GM12892 (cell line): ENCODE measurements around the gene OR8G1. TPM values are rescaled to one million over a fixed set of nuclear protein-coding genes. Genes with fewer than 3 reads are reported as not detected.

Source experiments
- DNase-seq: peaks from one replicate; pipeline ENCODE4 v3.0.0; 2011; ENCODE audit not compliant: insufficient read length
- FAIRE-seq: peaks from 2 replicates; lab custom pipeline; 2011; peaks lifted over from hg19 to GRCh38; lab: Jason Lieb, UNC
- POLR2A ChIP-seq: IDR thresholded peaks from 2 replicates; pipeline ENCODE4 v1.6.1; 2011; ENCODE audit warnings: low read depth, low read length, control low read depth
- POLR2AphosphoS5 ChIP-seq: IDR thresholded peaks from 2 replicates; pipeline ENCODE4 v1.6.1; 2011; ENCODE audit warnings: low read depth, low read length, control low read depth
- TAF1 ChIP-seq: IDR thresholded peaks from 2 replicates; pipeline ENCODE4 v1.6.1; 2011; ENCODE audit warnings: low read depth, mild to moderate bottlenecking, control low read depth, low read length, borderline replicate concordance
- polyA plus RNA-seq: library from polyadenylated mRNA; unstranded; fragments of >200 nt; gene quantifications from one replicate; pipeline ENCODE4 v1.2.1, GENCODE V29; 2012; ENCODE audit warnings: missing spikeins, inconsistent platforms; ENCODE audit not compliant: missing spikeins

The OR8G1 gene
- not detected for polyA plus RNA-seq

GRCh38 chr11:124240621-124241397 lies at the start of gene OR8G1:
Gene OR8G1, plus strand, starts transcription at chr11:124241095. Its CDS starts 8,581 bp downstream, at chr11:124249676.
- no peak for FAIRE-seq
- TF ChIP-seq POLR2AphosphoS5 (no peak), POLR2A (no peak), TAF1 (no peak)

GRCh38 chr11:124193221-124194010 lies 47.5 kb upstream of the OR8G1 start:
- FAIRE-seq (no peak), DNase-seq (no peak)
- TF ChIP-seq POLR2AphosphoS5 (no peak), TAF1 (no peak), POLR2A (no peak)

More at GRCh38 chr11:124240621-124241397, at the start of gene OR8G1:
- DNase-seq: no peak

- FAIRE-seq (no peak), DNase-seq (no peak)
- TF ChIP-seq POLR2AphosphoS5 (no peak), POLR2A (no peak), TAF1 (no peak)
Observed at GRCh38 chr11:124194293-124195188, 46.4 kb upstream of the OR8G1 start.

- FAIRE-seq (peak; percentile 94), DNase-seq (no peak)
- TF ChIP-seq TAF1 (no peak), POLR2AphosphoS5 (no peak), POLR2A (no peak)
Observed at GRCh38 chr11:124195189-124195734, 45.6 kb upstream of the OR8G1 start.

GRCh38 chr11:124197999-124198398 lies 42.9 kb upstream of the OR8G1 start:
- no peak for TF ChIP-seq POLR2AphosphoS5
- TF ChIP-seq TAF1: no peak
- FAIRE-seq (no peak), DNase-seq (no peak)

- no peak for FAIRE-seq
- no peak for DNase-seq
- no peak for TF ChIP-seq POLR2AphosphoS5
- no peak for TF ChIP-seq TAF1
- no peak for TF ChIP-seq POLR2A
Observed at GRCh38 chr11:124198897-124199296, 42.0 kb upstream of the OR8G1 start.

- FAIRE-seq: no peak
- DNase-seq: no peak
- no peak for TF ChIP-seq TAF1
- TF ChIP-seq POLR2AphosphoS5: no peak
- no peak for TF ChIP-seq POLR2A
Observed at GRCh38 chr11:124199702-124200101, 41.2 kb upstream of the OR8G1 start.

- TF ChIP-seq POLR2A (no peak), TAF1 (no peak), POLR2AphosphoS5 (no peak)
- DNase-seq: no peak
- no peak for FAIRE-seq
Observed at GRCh38 chr11:124200671-124201070, 40.2 kb upstream of the OR8G1 start.

- FAIRE-seq (peak; percentile 56), DNase-seq (no peak)
- TF ChIP-seq POLR2AphosphoS5 (no peak), TAF1 (no peak), POLR2A (no peak)
Observed at GRCh38 chr11:124202951-124203350, 37.9 kb upstream of the OR8G1 start.

- TF ChIP-seq POLR2A (no peak), TAF1 (no peak), POLR2AphosphoS5 (no peak)
- FAIRE-seq (no peak), DNase-seq (no peak)
Observed at GRCh38 chr11:124204008-124204407, 36.9 kb upstream of the OR8G1 start.
